Panc1 (cell line): ENCODE data around the gene ZNRF4.

Experiments
- CTCF ChIP-seq: fragments of 450-650 bp; IDR thresholded peaks from 2 replicates; pipeline ENCODE4 v1.5.1; 2017; ENCODE audit warnings: mild to moderate bottlenecking
- POLR2AphosphoS5 ChIP-seq: IDR thresholded peaks from 2 replicates; pipeline ENCODE4 v1.6.1; 2012; ENCODE audit warnings: mild to moderate bottlenecking, low read depth, low read length, moderate library complexity
- REST ChIP-seq, 2 experiments: IDR thresholded peaks; 2 replicates each; pipeline ENCODE4 v1.6.1; 2011 to 2012; ENCODE audit warnings: low read depth in 2 of 2, control low read depth in 1 of 2, low read length in 1 of 2, mild to moderate bottlenecking in 1 of 2, moderate library complexity in 1 of 2; ENCODE audit not compliant: insufficient read depth in 1 of 2
- SIN3A ChIP-seq: IDR thresholded peaks from 2 replicates; pipeline ENCODE4 v1.6.1; 2012; ENCODE audit warnings: low read depth, mild to moderate bottlenecking, low read length, moderate library complexity, borderline replicate concordance; ENCODE audit not compliant: insufficient read depth

- TF ChIP-seq CTCF (no peak), POLR2AphosphoS5 (no peak), SIN3A (no peak), REST (IDR thresholded peaks at IDR 0.05; ENCODE audit: insufficient read depth in 1 of 2, low read depth in 2 of 2, low read length in 1 of 2) (no peak)
Observed at GRCh38 chr19:5466072-5466471, 10.9 kb downstream of the ZNRF4 start.
